Stimulated activated CD4-positive, alpha-beta T cell treated with anti-CD3 and anti-CD28 coated beads, Interleukin-1b, Interleukin-23, amount 100 ng/mL, for 24 hours (primary cell): Measurements from ENCODE around the gene DCAF8L2.
"Not testable (repeated sequence)": the region's sequence is repeated elsewhere in the genome, so short reads cannot be mapped to it uniquely, and the experiment has no call there.

ENCODE experiments used
- DNase-seq, 4 experiments: peaks; one replicate each; pipeline ENCODE4 v3.0.0-alpha.2; 2020; ENCODE audit warnings: low read depth in 4 of 4, low spot score in 1 of 4

Gene DCAF8L2

GRCh38 chrX:27590044-27590443 lies at the start of gene DCAF8L2:
TSS of gene DCAF8L2 (plus strand) at chrX:27590344. CDS start at chrX:27746896, 156,552 bp downstream.
- no peak for DNase-seq

GRCh38 chrX:27541161-27541560 lies 49.0 kb upstream of the DCAF8L2 start:
- not testable (repeated sequence) for DNase-seq

GRCh38 chrX:27548624-27549023 lies 41.5 kb upstream of the DCAF8L2 start:
- DNase-seq: no peak

- no peak for DNase-seq
Observed at GRCh38 chrX:27549688-27550087, 40.5 kb upstream of the DCAF8L2 start.

GRCh38 chrX:27555514-27555913 lies 34.6 kb upstream of the DCAF8L2 start:
- no peak for DNase-seq

- DNase-seq: no peak
Observed at GRCh38 chrX:27565992-27566391, 24.2 kb upstream of the DCAF8L2 start.

GRCh38 chrX:27571164-27571563 lies 19.0 kb upstream of the DCAF8L2 start:
- no peak for DNase-seq

- no peak for DNase-seq
Observed at GRCh38 chrX:27575565-27575964, 14.6 kb upstream of the DCAF8L2 start.

GRCh38 chrX:27583976-27584375 lies 6.2 kb upstream of the DCAF8L2 start:
- DNase-seq: no peak

- no peak for DNase-seq
Observed at GRCh38 chrX:27591938-27592337, 1.8 kb downstream of the DCAF8L2 start.

- no peak for DNase-seq
Observed at GRCh38 chrX:27597508-27597907, 7.4 kb downstream of the DCAF8L2 start.

- DNase-seq: no peak
Observed at GRCh38 chrX:27598312-27598711, 8.2 kb downstream of the DCAF8L2 start.

- DNase-seq: no peak
Observed at GRCh38 chrX:27599928-27600327, 9.8 kb downstream of the DCAF8L2 start.

GRCh38 chrX:27600686-27601085 lies 10.5 kb downstream of the DCAF8L2 start:
- DNase-seq: no peak

GRCh38 chrX:27608671-27609070 lies 18.5 kb downstream of the DCAF8L2 start:
- DNase-seq: no peak

GRCh38 chrX:27619459-27619858 lies 29.3 kb downstream of the DCAF8L2 start:
- DNase-seq: no peak

- no peak for DNase-seq
Observed at GRCh38 chrX:27619975-27620374, 29.8 kb downstream of the DCAF8L2 start.

- DNase-seq: no peak
Observed at GRCh38 chrX:27622883-27623282, 32.7 kb downstream of the DCAF8L2 start.

GRCh38 chrX:27626066-27626465 lies 35.9 kb downstream of the DCAF8L2 start:
- no peak for DNase-seq

- no peak for DNase-seq
Observed at GRCh38 chrX:27633328-27633727, 43.2 kb downstream of the DCAF8L2 start.

- no peak for DNase-seq
Observed at GRCh38 chrX:27656581-27656980, 66.4 kb downstream of the DCAF8L2 start.

- DNase-seq: no peak
Observed at GRCh38 chrX:27660878-27661277, 70.7 kb downstream of the DCAF8L2 start.

GRCh38 chrX:27671234-27671633 lies 81.1 kb downstream of the DCAF8L2 start:
- DNase-seq: no peak

- no peak for DNase-seq
Observed at GRCh38 chrX:27674491-27674890, 84.3 kb downstream of the DCAF8L2 start.
